Naive thymus-derived CD4-positive, alpha-beta T cell (primary cell): ENCODE measurements around the gene TRIO. TPM values are rescaled to one million over a fixed set of nuclear protein-coding genes. Genes with fewer than 3 reads are reported as not detected.

ENCODE experiments used
- polyA plus RNA-seq, 2 donors: library from polyadenylated mRNA; unstranded; fragments of 300-500 nt; fragmentation: Illumina TruSeq; gene quantifications; one replicate each; pipeline ENCODE4 v1.2.3, GENCODE V29; 2021
- total RNA-seq, 6 experiments: library from RNA in 5 of 6; stranded (reverse) in 5 of 6; gene quantifications; 1 replicate in 5 of 6; 2 replicates in 1 of 6; pipeline ENCODE4 v1.2.3 and lab custom pipeline; 2021 to 2026

TRIO gene
- total and polyA plus RNA-seq, 7 experiments from 2014 or later, result 0.16 to 45.9 (median 5.7) TPM

Other genes with a start within 250 kb of the TRIO start
- gene DNAH5, start 198.7 kb upstream of the TRIO start, total RNA-seq, result not detected
- not detected for gene DNAH5, start 198.7 kb upstream of the TRIO start, polyA plus RNA-seq